HG02763 (cell line): ENCODE measurements around the gene DPH7.
"Not testable (repeated sequence)": the region's sequence is repeated elsewhere in the genome, so short reads cannot be mapped to it uniquely, and the experiment has no call there.

Experiments
- ATAC-seq: cut with Tn5 transposase; IDR thresholded peaks from one replicate; pipeline ENCODE4 v1.9.1; 2021; ENCODE audit warnings: mild to moderate bottlenecking, moderate library complexity; ENCODE audit not compliant: unreplicated experiment

The DPH7 gene

GRCh38 chr9:137606734-137607138 is 28.0 kb upstream of the DPH7 start:
- no peak for ATAC-seq

DNA sequence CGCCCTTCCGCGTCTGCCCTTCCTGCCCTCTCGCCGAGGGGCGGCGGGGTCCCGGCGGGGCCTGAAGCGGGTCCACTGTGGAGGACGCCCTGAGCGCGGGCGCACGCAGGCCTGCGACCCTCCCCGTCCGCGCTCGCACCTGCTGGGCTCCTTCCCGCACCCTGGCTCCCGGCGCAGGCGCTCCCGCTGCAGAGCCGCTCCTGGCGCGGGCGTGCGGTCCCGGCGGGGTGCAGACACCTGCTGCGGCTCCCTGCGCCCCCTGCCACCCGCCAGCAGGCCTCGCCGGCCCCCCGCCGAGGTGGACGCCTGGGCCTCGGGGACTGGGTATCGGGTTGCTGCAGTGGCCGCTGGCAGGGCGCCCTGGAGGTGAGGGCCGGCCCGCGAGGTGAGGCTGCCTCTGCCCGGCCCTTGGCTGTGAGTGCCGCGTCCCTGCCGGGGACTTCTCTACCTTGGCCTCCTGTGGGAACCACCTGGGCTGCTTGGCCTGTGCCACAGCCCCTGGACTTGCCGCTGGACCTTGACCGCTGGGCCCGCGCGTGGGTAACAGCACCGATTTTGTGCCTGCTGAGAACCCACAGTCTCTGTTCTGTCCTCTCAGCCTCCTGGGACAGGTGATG is 27.4 kb upstream of the DPH7 start:
- ATAC-seq: peak; percentile 2

DNA sequence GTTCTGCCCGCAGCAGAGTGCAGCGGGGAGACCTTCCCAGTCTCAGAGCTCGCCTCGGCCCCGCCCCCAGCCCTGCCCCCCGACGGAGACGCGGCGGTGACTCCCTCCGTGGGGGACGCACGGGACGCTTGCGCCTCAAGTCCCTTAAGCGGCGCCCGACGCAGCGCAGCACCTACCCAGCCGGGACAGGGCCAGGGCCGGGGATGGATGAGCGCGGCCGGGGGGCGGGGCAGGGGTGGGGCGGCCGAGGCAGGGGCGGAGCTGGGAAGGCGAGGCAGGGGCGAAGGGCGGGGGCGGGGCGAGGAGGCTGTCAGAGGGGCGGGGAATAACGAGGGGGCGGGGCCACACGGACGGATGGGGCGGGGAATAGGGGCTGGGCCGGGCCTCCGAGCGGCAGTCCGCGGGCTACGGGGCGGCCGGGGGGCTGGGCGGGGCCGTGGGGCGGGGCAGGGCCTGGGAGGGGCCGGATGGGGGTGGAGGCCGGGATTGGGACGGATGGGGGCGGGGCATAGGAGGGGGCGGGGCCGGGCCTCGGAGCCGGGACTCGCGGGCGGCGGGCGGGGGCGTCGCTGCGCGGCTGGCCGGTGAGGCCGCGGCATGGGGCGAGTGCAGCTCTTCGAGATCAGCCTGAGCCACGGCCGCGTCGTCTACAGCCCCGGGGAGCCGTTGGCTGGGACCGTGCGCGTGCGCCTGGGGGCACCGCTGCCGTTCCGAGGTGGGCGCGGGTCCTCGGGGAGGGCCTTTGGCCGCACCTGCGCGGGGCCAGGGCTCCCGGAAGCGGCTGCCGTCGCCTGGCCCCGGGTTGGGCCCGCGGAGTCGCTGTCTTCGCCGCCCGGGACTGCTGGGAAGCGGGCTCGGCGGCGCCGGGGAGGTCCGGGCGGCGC is 26.6 kb upstream of the DPH7 start, which contains the start of gene ARRDC1:
TSS of gene ARRDC1 (plus strand) at position 566 of the 884 bp plus-strand sequence. CDS start at position 598, 32 bp downstream.
- peak; percentile 68 for ATAC-seq

DNA sequence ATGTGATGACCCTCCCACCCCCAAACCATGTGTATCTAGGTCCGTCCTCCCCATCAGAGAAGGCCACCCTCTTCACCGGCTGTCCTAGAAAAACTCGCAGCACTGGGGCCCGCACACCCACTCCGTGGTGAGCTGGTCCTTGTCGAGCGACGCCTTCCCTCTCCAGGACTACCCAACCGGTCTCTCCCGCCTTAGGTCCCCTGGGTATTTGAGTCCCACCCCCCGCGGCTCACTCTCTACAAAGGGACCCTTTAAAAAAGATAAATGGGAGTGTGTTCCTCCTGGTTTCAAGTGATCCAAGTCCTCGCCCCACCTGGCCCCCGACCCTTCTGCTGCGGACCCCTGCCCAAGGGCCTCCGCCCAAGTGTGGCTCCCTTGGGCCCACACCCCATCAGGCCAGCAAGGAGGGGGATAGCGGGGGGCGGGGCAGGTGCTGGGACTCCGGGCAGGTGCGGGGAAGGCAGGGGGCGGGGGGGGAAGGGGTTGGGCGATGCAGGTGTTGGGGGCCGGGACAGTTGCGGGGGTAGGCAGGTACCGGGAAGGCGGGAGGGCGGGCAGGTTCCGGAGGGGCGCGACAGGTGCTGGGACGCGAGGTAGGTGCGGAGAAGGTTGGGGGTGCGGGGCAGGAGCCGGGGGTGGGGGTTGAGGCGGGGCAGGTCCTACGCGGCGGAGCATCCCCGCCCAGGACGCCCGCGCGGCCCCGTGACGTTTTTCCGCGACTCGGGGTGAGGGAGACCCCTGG is 25.8 kb upstream of the DPH7 start:
- no peak for ATAC-seq

- ATAC-seq: no peak
Measured at GRCh38 chr9:137603879-137604278, 25.2 kb upstream of the DPH7 start.

- no peak for ATAC-seq
Measured at GRCh38 chr9:137602661-137603060, 23.9 kb upstream of the DPH7 start.

- no peak for ATAC-seq
Measured at GRCh38 chr9:137598943-137599342, 20.2 kb upstream of the DPH7 start.

- ATAC-seq: not testable (repeated sequence)
Measured at GRCh38 chr9:137596577-137596976, 17.9 kb upstream of the DPH7 start.

DNA sequence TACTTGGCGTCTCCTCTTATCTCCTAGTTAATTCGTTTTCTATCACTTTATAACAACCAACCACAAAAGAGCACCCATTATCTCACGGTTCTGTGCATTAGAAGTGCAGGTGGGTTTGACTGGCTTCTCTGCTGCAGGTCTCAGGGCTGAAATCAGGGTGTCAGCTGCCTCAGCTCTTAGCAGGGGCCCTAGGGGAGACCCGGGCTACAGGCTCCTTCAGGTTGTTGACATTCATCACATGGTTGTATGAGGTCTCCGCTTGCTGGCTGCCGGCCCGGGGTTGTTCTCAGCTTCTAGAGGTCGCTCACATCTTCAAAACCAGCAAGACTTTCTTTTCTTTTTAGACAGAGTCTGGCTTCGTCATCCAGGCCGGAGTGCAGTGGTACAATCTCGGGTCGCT is 14.5 kb upstream of the DPH7 start:
- ATAC-seq: no peak

DNA sequence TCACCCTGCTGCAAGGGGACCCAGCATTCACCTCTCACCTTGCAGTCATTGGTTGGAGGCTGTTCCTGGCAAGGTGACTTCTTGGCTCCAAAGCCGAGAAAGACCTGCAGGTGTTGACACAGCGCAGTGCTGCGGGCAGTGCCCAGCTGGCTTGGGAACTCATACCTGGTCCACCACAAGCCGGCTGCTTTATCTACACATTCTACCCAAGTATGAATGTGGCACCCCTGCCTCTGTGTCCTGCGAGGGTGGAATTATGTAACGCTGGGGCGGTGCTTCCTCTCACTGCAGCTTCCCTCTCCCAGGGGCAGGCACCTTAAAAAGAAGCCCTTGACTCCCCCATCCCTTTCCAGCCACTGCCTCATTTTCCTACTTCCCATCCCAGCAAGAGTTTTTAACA is 14.0 kb upstream of the DPH7 start:
- no peak for ATAC-seq

- ATAC-seq: peak; percentile 89
Measured at GRCh38 chr9:137590469-137591383, 12.0 kb upstream of the DPH7 start, which contains the start of gene ZMYND19. TSS of gene ZMYND19 (minus strand) at chr9:137590512. CDS start at chr9:137590263, 249 bp downstream.

- ATAC-seq: no peak
Measured at GRCh38 chr9:137590123-137590468, 11.4 kb upstream of the DPH7 start.

DNA sequence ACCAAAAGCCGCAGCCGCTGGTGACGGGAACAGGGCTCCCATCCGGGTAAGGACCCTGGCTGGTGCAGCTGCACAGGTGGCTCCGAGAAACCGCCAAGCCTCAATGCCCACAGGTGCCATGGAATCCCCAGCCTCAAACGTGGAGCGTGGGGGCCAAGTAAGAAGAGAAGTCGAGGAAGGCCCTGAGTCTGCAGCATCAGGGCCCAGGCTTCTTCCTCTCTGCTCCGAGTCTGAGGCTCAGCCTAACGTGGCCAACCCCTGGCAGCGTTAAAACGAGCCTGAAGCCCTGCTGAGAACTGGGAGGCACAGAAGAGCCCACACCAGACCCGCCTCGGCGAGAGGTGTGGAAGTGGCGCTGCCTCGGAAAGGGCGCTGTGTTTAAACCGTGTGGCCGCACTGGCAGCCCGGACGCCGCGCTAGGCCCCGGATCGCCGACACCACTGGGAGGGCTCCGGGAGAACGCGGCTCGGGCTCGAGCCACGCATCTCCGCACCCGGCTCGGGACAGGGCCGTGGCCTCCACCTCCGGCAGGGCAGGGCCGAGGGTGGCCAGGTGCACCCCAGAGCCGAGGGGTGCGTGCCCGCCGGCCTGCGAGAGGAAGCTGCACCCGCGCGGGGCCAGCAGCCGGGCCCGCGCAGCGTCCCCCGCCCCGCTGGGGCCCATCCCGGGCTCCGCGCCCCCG is 10.9 kb upstream of the DPH7 start:
- peak; percentile 20 for ATAC-seq

DNA sequence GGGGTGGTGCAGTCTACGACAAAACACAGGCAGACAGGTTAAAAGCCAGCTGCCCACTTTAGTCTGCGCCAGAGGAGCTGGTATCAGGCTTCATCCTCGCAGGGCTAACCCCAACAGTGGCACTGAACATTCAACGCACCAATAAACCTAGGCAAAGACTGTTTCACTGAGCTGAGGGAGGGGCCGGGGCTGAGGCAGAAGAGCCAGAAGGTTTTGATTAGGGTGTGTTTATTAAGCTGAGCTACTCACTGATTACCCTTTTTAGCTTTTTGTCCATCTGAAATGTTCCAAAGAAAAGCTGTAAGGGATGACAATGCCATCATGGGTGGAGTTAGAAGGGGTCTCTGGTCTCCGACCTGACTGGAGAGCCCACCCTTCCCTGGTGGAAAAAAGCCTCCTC is 10.2 kb upstream of the DPH7 start:
- no peak for ATAC-seq

DNA sequence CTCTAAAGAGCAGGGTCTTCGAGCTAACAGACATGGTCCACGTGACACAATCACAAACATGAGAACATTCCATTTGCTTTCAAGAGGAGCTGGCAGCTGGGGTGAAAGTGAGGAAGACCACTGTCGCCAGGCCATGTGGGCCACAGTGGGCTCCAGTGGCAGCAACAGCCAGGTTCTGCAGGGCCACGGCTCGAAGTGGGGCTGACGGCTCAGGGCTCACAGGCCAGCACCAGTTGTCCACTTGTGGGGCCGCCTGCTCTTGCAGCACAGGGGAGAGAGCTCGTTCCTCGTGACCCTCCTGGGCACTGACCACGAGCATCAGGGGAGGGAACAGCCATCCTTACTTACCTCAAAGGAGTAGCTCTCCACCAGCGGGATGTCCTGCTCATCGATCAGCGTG is 9.6 kb upstream of the DPH7 start:
- no peak for ATAC-seq

- ATAC-seq: no peak
Measured at GRCh38 chr9:137586854-137587253, 8.1 kb upstream of the DPH7 start.

DNA sequence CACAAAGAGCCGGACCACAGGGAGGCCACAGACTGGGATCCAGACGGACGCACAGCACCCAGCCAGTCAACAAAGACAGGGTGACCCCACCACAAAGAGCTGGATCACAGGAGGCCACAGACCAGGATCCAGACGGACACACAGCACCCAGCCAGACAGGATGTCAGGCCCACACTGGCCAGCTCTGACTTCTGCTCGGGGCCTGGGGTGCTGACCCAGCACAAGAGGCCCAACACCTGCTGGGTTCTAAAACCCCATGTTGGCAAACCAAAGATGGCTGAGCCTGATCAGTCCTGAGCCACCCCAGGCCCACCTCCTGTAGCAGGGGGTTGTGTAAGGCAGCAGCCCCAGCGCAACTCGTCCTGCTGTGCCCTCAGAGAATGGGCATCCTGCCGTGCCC is 5.2 kb upstream of the DPH7 start:
- ATAC-seq: no peak

GRCh38 chr9:137583347-137583746 is 4.6 kb upstream of the DPH7 start:
- ATAC-seq: no peak

DNA sequence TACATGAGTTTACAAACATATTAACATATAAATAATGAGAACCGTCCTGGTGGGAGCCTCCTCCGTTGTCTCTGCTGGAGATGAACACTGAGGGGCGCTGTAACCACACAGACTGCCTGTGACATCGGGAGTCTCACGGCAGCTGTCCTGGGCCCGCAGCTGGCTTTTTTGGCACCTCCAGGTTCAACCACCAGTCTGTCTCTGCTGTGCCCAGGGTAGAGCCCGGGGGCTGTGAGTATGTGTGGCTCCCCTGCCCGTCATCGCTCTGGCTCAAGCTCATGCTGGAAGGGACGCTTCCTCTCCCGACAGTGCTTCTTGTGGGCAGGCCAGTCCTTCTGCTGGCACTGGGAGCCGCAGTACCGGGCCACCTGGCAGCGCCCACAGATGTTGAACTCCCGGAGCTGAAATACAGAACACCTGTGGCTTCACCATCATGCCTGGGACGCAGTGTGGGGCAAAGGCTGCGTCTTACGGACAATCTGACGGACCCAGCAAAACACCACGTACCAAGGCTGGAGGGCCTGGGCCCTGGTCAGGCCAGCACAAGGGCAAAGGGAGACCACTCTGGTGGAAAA is 3.6 kb upstream of the DPH7 start:
- no peak for ATAC-seq
